ENCODE data around the gene ITPR3. TPM values are rescaled to one million over a fixed set of nuclear protein-coding genes. Genes with fewer than 3 reads are reported as not detected.

Gene ITPR3
- total and polyA plus RNA-seq, 2 donors (not counting 3 experiments of a cell fraction or from before 2014, with no cell fraction given), result 28.8 to 52.2 TPM

GRCh38 chr6:33585403-33586107 lies 35.6 kb upstream of the ITPR3 start:
- FAIRE-seq (peak; percentile 95), DNase-seq (ENCODE audit: low read depth, low spot score) (peak; percentile 75)
- H3K27ac ChIP-seq (ENCODE audit: insufficient read depth, low read depth, low read length), result no peak overlapping the region
- ChIA-PET POLR2A (no interaction called here), CTCF (interaction anchor here (0.7 to 7.0 kb wide), 11 partner anchors 22 to 442 kb away, joined by 3 to 97 read pairs (median 4); no protein-coding TSS in a partner anchor)
- no peaks in the 10 kb centered on the region for H3K27me3 ChIP-seq (ENCODE audit: control insufficient read depth in 2 of 2, insufficient read depth in 2 of 2, low read length in 2 of 2)
- no peaks in the 10 kb centered on the region for H3K9me1 ChIP-seq (replicated peaks; ENCODE audit: control insufficient read depth, extremely low read depth, insufficient read depth, low read length)
- no peak overlapping the region for H3K4me3 ChIP-seq (replicated peaks in 1 of 3; ENCODE audit: insufficient read depth in 1 of 3, low read depth in 1 of 3, low read length in 3 of 3)
- no peak for TF ChIP-seq JUN (IDR thresholded peaks at IDR 0.05; ENCODE audit: borderline replicate concordance, insufficient read depth, insufficient read length, low read depth)
- TF ChIP-seq MAX (IDR thresholded peaks at IDR 0.05; ENCODE audit: insufficient read depth, insufficient read length), result peak; percentile 72
- TF ChIP-seq CTCF (IDR thresholded peaks at IDR 0.05; ENCODE audit: extremely low read depth in 1 of 2, insufficient read depth in 1 of 2, low read depth in 1 of 2, low read length in 2 of 2), result peak; percentile 89 to 96
- no peak for TF ChIP-seq MYC (IDR thresholded peaks at IDR 0.05; ENCODE audit: low read depth, low read length)
- no peak for TF ChIP-seq EZH2 (IDR thresholded peaks at IDR 0.05; ENCODE audit: borderline replicate concordance, low read depth, low read length, severe bottlenecking)
- TF ChIP-seq GATA2 (IDR thresholded peaks at IDR 0.05; ENCODE audit: insufficient read depth, insufficient read length, low read depth, low read length), result no peak
- no TSS peak for BruUV-seq (replicated peaks)
- H4K20me1 ChIP-seq (replicated peaks; ENCODE audit: control insufficient read depth, extremely low read depth, insufficient read depth, low read length), result no peaks in the 10 kb centered on the region
- H3K4me1 ChIP-seq (ENCODE audit: control insufficient read depth, extremely low read depth, insufficient read depth, low read length), result peaks cover 18% of the 10 kb centered on the region
- intact Hi-C loops (cut with micrococcal nuclease) (loop anchor here (1.0 to 2.0 kb wide), 5 partner anchors 88 to 569 kb away; no protein-coding TSS in a partner anchor), dilution Hi-C loops (cut with MboI; ENCODE audit: extremely low pct_ligation_motif_present, low sequenced_read_pairs) (no loop called here)
- no peak overlapping the region for H3K4me2 ChIP-seq (ENCODE audit: insufficient read depth, low read length)
- H3K79me2 ChIP-seq (ENCODE audit: control insufficient read depth, insufficient read depth, low read length), result no peaks in the 10 kb centered on the region
- H3K9ac ChIP-seq (replicated peaks; ENCODE audit: extremely low read depth, insufficient read depth, low read length), result no peak overlapping the region
- H2AFZ ChIP-seq (ENCODE audit: low read depth, low read length), result peak overlapping the region; percentile 89
- H3K9me3 ChIP-seq (replicated peaks; ENCODE audit: control insufficient read depth, insufficient read depth, low read length), result no peaks in the 10 kb centered on the region
- H3K36me3 ChIP-seq (ENCODE audit: control insufficient read depth in 2 of 2, extremely low read depth in 1 of 2, insufficient read depth in 2 of 2, low read length in 2 of 2), result no peaks in the 10 kb centered on the region

Measured in endothelial cell of umbilical vein (primary cell).